Ishikawa (cell line): ENCODE results near the gene NOM1.

ENCODE experiments used
- CEBPB ChIP-seq: IDR thresholded peaks from 2 replicates; pipeline ENCODE4 v1.6.1; 2012
- CREB1 ChIP-seq: IDR thresholded peaks from 2 replicates; pipeline ENCODE4 v1.6.1; 2012; ENCODE audit warnings: low read depth
- EGR1 ChIP-seq: IDR thresholded peaks from 2 replicates; pipeline ENCODE4 v1.6.1; 2012
- EP300 ChIP-seq: IDR thresholded peaks from 2 replicates; pipeline ENCODE4 v1.6.1; 2012; ENCODE audit warnings: borderline replicate concordance
- FOXM1 ChIP-seq: IDR thresholded peaks from 2 replicates; pipeline ENCODE4 v1.6.1; 2012; ENCODE audit warnings: low read depth, borderline replicate concordance
- MAX ChIP-seq: IDR thresholded peaks from 2 replicates; pipeline ENCODE4 v1.6.1; 2012
- NFIC ChIP-seq: IDR thresholded peaks from 2 replicates; pipeline ENCODE4 v1.6.1; 2012
- RAD21 ChIP-seq: IDR thresholded peaks from 2 replicates; pipeline ENCODE4 v1.6.1; 2012; ENCODE audit warnings: low read depth
- REST ChIP-seq: IDR thresholded peaks from 2 replicates; pipeline ENCODE4 v1.6.1; 2012; ENCODE audit warnings: low read depth, mild to moderate bottlenecking
- TAF1 ChIP-seq: IDR thresholded peaks from 2 replicates; pipeline ENCODE4 v1.6.1; 2012; ENCODE audit warnings: low read depth, mild to moderate bottlenecking
- TCF12 ChIP-seq: IDR thresholded peaks from 2 replicates; pipeline ENCODE4 v1.6.1; 2012; ENCODE audit warnings: low read depth
- TEAD4 ChIP-seq: IDR thresholded peaks from 2 replicates; pipeline ENCODE4 v1.6.1; 2012
- USF1 ChIP-seq: IDR thresholded peaks from 2 replicates; pipeline ENCODE4 v1.6.1; 2012
- YY1 ChIP-seq: IDR thresholded peaks from 2 replicates; pipeline ENCODE4 v1.6.1; 2012; ENCODE audit warnings: low read depth
- ZBTB7A ChIP-seq: IDR thresholded peaks from 2 replicates; pipeline ENCODE4 v1.6.1; 2012; ENCODE audit warnings: low read depth

Gene NOM1

GRCh38 chr7:157010588-157011332, 61.2 kb downstream of the NOM1 start, which contains the start of gene MNX1:
Gene MNX1, minus strand, starts transcription at chr7:157010663. Its CDS starts 313 bp downstream, at chr7:157010350.
- TF ChIP-seq RAD21 (no peak), TEAD4 (no peak), EGR1 (peak; percentile 46; the same call in 1 of the 2 replicates), USF1 (0 out of 2 replicates have a peak, but pooled peaks have one; percentile 5), TCF12 (no peak), ZBTB7A (peak; percentile 90; the same call in 1 of the 2 replicates), TAF1 (no peak; the same call in 1 of the 2 replicates), EP300 (no peak), CEBPB (no peak)

- TF ChIP-seq MAX (peak; percentile 76; the same call in 1 of the 2 replicates), YY1 (no peak), TAF1 (no peak), TEAD4 (no peak), CEBPB (no peak)
These were observed 62.0 kb downstream of the NOM1 start for GRCh38 chr7:157011333-157012112.

GRCh38 chr7:157012113-157012547, 62.6 kb downstream of the NOM1 start:
- TF ChIP-seq ZBTB7A (no peak), MAX (no peak), TCF12 (no peak), FOXM1 (no peak), NFIC (no peak), TEAD4 (no peak)

- no peak for TF ChIP-seq TCF12
- TF ChIP-seq CREB1, result no peak
- no peak for TF ChIP-seq NFIC
- no peak for TF ChIP-seq REST
These were observed 63.6 kb downstream of the NOM1 start for GRCh38 chr7:157013101-157013500.

GRCh38 chr7:157013602-157014549, 64.4 kb downstream of the NOM1 start:
- TF ChIP-seq ZBTB7A (no peak), CEBPB (no peak), YY1 (no peak)

- TF ChIP-seq FOXM1, result no peak
- no peak for TF ChIP-seq RAD21
- TF ChIP-seq EGR1, result no peak
- no peak for TF ChIP-seq TCF12
- no peak for TF ChIP-seq YY1
- TF ChIP-seq ZBTB7A, result no peak
- TF ChIP-seq TEAD4, result no peak
- TF ChIP-seq CEBPB, result no peak
- TF ChIP-seq NFIC, result no peak
- TF ChIP-seq USF1, result no peak
- no peak for TF ChIP-seq EP300
- TF ChIP-seq MAX, result no peak
- no peak for TF ChIP-seq REST
- no peak for TF ChIP-seq CREB1
- TF ChIP-seq TAF1, result no peak
These were observed 65.4 kb downstream of the NOM1 start for GRCh38 chr7:157014635-157015555.
